ENCODE results near the gene CDKAL1.
"Not testable (repeated sequence)": the region's sequence is repeated elsewhere in the genome, so short reads cannot be mapped to it uniquely, and the experiment has no call there.

The CDKAL1 gene

GRCh38 chr6:21241231-21242130, 707.2 kb downstream of the CDKAL1 start:
- no peak for DNase-seq

DNA sequence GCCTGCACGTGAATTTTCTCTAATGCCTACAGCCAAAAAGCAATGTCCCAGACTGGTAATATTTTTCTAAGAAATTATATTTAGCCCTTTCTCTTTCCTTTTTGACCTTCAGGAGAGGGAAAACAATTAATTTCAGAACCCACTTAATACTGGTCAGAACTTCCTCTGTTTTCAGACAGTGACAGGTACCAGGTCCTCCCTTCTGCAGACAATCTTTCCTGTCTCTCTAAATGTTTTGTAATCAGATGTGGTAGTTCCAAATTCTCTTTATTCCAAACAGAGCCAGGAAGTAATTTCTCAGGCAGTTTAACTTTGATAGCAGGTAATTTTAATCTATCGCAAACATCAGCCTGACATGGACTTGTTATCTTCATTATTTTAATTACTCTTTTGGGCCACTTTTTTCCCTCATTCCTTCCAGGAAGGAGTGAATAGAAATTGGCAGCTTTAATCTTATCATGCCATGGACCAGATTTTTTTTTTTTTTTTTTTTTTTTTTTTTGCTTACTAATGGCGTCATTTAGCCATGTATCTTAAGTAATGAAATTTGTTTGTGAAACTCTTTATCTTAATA, 710.7 kb downstream of the CDKAL1 start:
- DNase-seq, result no peak

GRCh38 chr6:21245488-21245887, 711.2 kb downstream of the CDKAL1 start:
- DNase-seq, result no peak

GRCh38 chr6:21246075-21246474, 711.8 kb downstream of the CDKAL1 start:
- no peak for DNase-seq

DNA sequence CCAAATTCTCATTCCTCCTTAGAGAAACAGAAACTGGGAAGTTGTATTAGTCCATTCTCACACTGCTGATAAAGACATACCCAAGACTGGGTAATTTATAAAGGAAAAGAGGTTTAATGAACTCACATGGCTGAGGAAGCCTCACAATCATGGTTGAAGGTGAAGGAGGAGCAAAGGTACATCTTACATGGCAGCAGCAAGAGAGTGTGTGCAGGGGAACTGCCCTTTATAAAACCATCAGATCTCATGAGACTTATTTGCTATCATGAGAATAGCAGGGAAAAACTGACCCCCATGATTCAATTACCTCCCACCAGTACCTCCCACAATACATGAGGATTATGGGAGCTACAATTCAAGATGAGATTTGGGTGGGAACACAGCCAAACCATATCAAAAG, 720.2 kb downstream of the CDKAL1 start:
- DNase-seq, result not testable (repeated sequence)

DNA sequence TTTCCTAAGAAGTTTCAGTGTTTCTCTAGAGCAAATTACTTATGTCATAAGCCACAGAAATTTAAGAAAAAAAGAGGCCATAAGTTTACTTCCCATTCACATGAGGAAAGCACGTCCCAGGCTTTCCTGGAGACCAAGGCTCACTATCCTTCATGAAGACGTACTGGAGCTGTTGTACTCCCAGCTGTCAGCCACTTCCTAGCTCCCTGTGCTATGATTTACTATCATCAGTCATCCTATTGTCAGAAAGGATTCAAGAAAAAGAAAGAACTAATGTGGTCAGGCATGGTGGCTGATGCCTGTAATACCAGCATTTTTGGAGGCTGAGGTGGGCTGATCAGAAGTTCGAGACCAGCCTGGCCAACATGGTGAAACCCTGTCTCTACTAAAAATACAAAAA, 721.9 kb downstream of the CDKAL1 start:
- DNase-seq, result no peak

- no peak for DNase-seq
These were observed 722.9 kb downstream of the CDKAL1 start for GRCh38 chr6:21257125-21257524.

DNA sequence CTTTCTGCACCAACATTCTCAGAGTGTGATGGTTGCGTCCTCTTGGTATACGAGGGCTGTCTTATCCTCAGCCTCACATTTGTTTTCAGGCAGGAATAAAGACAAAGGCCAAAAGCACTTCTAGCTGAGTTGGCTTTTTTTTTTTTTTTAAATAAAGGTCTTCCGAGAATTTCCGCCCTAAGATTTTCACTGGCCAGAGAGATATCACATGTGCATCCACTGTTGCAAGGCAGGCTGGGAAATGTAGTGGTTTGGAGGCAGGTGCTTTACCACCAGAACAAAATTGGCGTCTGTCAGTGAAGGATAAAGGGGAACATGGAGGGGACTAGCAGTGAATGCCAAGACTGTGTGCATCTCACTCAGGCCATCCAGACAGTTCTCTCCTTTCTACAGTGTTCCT, 724.4 kb downstream of the CDKAL1 start:
- DNase-seq, result no peak

DNA sequence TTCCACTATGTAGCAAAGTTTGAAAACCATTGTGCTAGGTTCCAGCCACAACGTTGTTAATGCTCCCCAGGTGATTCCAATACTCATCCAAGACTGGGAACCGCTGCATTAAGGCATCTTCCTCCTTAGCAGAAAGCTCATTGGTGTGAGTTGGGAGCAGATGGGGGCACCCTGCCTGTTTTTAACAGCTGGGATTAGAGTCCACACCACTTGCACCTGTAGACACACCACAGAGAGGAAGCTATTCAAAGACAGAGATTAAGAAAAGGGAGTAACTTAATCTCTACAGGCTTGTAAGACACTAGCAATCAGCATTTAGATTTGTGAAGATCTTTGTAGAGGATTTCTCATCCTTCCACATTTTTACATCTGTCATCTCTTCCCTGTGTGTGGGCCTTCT, 725.4 kb downstream of the CDKAL1 start:
- no peak for DNase-seq

- DNase-seq, result no peak
These were observed 728.2 kb downstream of the CDKAL1 start for GRCh38 chr6:21262504-21262903.

- DNase-seq, result no peak
These were observed 729.5 kb downstream of the CDKAL1 start for GRCh38 chr6:21263531-21264287.

DNA sequence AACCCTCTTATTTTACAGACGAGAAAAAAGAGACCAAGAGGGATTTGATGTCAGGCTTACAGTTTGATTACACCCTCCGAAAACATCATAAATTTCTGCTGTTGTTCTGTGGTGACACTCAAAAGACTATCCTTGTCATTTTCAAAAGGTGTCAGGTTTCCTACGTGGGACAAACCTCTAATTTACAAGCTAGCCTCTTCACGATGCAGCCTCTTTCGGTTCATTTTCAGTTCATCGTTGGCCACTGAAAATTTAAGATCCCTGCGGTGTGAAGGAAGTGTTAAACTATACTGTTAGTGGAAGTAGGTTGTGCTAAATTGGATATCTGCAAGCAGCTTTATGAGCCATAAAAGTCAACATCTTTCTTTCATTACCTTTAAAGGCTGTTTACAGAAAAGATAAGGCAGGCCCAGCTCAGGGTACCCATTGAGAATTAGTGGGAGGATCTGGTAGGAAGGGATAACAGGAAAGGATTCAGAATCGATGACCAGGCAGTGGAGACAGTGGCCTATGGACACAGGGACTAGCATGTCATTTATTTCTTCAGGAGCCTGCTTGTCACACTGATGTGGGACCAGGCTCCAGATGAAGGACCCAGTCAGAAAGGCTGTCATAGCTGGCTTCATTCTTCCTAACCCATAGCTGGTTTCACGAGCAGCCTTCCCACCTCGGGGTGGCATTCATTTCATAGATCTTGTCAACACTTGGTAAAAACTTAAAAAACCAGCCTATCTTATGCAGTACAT, 730.2 kb downstream of the CDKAL1 start:
- DNase-seq, result no peak

DNA sequence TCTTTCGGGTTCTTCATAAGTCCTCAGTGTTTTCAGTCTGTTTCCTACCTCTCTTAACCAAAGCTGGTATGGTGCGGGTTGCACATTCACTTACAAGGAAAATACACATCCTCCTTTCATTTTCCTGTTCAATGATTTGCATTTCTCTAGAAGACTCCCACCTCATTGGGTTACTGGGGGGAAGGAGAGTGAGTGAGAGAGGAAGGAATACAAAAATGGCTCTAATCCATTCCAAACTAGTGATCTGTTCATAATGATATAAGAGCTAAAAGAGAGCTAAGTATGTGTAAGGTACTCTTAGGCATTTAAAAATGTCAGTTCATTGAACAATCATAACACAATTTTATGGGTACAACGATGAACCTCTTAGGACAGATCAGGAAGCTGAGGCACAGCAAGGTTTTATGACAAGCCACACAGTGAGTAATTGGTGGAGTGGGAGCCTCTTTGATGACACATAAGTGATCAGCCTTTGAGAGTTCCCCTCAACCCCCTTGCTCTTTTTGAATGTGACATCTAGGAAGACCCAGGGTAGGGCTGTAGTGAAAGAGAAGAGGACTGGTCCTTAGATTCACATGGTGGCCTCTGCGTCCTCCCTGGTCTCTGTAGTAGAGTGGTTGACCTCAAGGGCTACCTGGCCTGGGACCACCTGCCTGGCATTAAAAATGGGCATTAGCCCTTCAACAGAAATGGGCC, 730.9 kb downstream of the CDKAL1 start:
- DNase-seq, result no peak

DNA sequence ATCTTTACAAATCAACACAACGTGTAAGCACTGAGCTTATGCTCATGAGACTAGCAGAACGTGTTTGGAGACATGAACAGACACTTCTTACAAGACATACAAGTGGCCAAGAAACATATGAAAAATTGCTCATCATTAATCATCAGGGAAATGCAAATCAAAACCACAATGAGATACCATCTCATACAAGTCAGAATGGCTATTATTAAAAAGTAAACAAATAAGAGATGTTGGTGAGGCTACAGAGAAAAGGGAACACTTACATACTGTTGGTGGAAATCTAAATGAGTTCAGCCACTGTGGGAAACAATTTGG, 731.4 kb downstream of the CDKAL1 start:
- no peak for DNase-seq

DNA sequence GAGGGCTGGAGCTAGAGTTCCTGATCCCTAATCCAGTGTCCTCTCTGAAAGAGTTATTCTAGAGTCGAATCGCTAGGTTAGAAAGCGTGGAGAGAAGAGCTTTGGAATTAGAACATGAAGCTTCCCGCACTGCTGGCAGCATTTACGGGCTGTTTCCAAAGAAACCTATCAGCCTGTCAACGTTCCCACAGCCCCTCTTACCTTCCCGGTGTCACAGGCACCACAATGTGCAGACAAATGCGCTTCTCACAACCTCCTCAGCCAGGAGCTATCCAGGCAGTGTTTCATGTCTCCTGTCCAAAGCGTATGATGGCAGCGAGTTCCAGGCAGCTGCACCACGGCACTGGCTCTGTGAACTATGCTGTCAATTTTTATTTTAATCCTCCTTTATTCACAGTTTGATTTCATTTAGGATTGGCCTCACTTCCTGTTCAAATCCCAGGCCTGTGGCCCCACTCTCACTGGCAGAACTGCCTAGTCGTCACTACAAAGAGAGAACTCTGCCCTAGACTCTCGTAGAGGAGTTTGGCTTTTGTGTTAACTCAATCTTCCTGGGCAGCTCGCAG, 736.5 kb downstream of the CDKAL1 start:
- no peak for DNase-seq

GRCh38 chr6:21271428-21272155, 737.3 kb downstream of the CDKAL1 start:
- no peak for DNase-seq

GRCh38 chr6:21273451-21273850, 739.2 kb downstream of the CDKAL1 start:
- DNase-seq, result no peak

- no peak for DNase-seq
These were observed 740.6 kb downstream of the CDKAL1 start for GRCh38 chr6:21274851-21275250.

- DNase-seq, result no peak
These were observed 743.5 kb downstream of the CDKAL1 start for GRCh38 chr6:21277601-21278374.

DNA sequence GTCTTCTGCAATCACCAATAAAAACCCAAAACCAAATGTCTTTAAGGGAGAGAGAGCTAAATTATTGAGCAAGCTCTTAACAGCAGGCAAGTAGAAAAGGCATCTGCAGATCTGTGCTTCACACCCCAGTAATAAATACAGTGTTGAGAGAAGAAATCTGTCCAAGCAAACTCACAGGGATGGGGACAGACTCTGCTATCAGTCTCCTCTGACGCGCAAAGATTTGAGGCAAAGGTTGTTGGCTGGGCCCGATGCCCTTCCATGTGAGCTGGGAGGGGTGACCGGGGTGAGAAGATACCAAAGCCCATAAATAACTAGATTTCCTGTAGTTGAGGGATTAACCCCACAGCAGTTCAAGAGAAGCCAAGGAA, 744.1 kb downstream of the CDKAL1 start:
- DNase-seq, result no peak

GRCh38 chr6:21279619-21280018, 745.4 kb downstream of the CDKAL1 start:
- no peak for DNase-seq

All from activated CD4-positive, alpha-beta T cell treated with anti-CD3 and anti-CD28 coated beads, Interleukin-2, amount 50 U/mL, for 4 hours (primary cell).